ENCODE measurements around the gene YBX1.
"Not testable (repeated sequence)": the region's sequence is repeated elsewhere in the genome, so short reads cannot be mapped to it uniquely, and the experiment has no call there.

The YBX1 gene

GRCh38 chr1:42690477-42691156 is 8.4 kb downstream of the YBX1 start:
- no peak for DNase-seq

- DNase-seq, result no peak
Observed at GRCh38 chr1:42691157-42691498, 8.9 kb downstream of the YBX1 start.

- no peak for DNase-seq
Observed at GRCh38 chr1:42692461-42692860, 10.2 kb downstream of the YBX1 start.

- DNase-seq, result no peak
Observed at GRCh38 chr1:42692911-42693310, 10.7 kb downstream of the YBX1 start.

GRCh38 chr1:42698081-42698813 is 16.0 kb downstream of the YBX1 start:
- no peak for DNase-seq

GRCh38 chr1:42700006-42700405 is 17.8 kb downstream of the YBX1 start:
- DNase-seq, result no peak

GRCh38 chr1:42703888-42704464 is 21.8 kb downstream of the YBX1 start:
- no peak for DNase-seq

- not testable (repeated sequence) for DNase-seq
Observed at GRCh38 chr1:42712808-42713207, 30.6 kb downstream of the YBX1 start.

GRCh38 chr1:42713293-42713692 is 31.1 kb downstream of the YBX1 start:
- DNase-seq, result no peak

- not testable (repeated sequence) for DNase-seq
Observed at GRCh38 chr1:42714441-42714840, 32.2 kb downstream of the YBX1 start.

GRCh38 chr1:42720868-42721267 is 38.6 kb downstream of the YBX1 start:
- no peak for DNase-seq

- no peak for DNase-seq
Observed at GRCh38 chr1:42721926-42722325, 39.7 kb downstream of the YBX1 start.

GRCh38 chr1:42722403-42722802 is 40.2 kb downstream of the YBX1 start:
- DNase-seq, result not testable (repeated sequence)

- DNase-seq, result no peak
Observed at GRCh38 chr1:42723511-42723910, 41.3 kb downstream of the YBX1 start.

GRCh38 chr1:42725820-42726219 is 43.6 kb downstream of the YBX1 start:
- not testable (repeated sequence) for DNase-seq

- no peak for DNase-seq
Observed at GRCh38 chr1:42730002-42730401, 47.8 kb downstream of the YBX1 start.

- no peak for DNase-seq
Observed at GRCh38 chr1:42730988-42731387, 48.8 kb downstream of the YBX1 start.

GRCh38 chr1:42731585-42731984 is 49.4 kb downstream of the YBX1 start:
- DNase-seq, result no peak

GRCh38 chr1:42732126-42732680 is 50.0 kb downstream of the YBX1 start:
- DNase-seq, result no peak

- no peak for DNase-seq
Observed at GRCh38 chr1:42733415-42734200, 51.4 kb downstream of the YBX1 start.

- no peak for DNase-seq
Observed at GRCh38 chr1:42734201-42735035, 52.2 kb downstream of the YBX1 start.

- DNase-seq, result no peak
Observed at GRCh38 chr1:42735056-42735455, 52.8 kb downstream of the YBX1 start.

Measured in KG1 (cell line).